NCI-H2171 (cell line): ENCODE results near the gene EHMT1.

ENCODE experiments used
- DNase-seq: peaks from one replicate; lab custom pipeline; 2025; lab: John Stamatoyannopoulos, UW

Gene EHMT1

GRCh38 chr9:137674307-137674975 lies 55.6 kb downstream of the EHMT1 start:
- DNase-seq: no peak

GRCh38 chr9:137674976-137675320 lies 56.1 kb downstream of the EHMT1 start:
- no peak for DNase-seq

- no peak for DNase-seq
Observed at GRCh38 chr9:137676998-137677397, 58.2 kb downstream of the EHMT1 start.

- DNase-seq: no peak
Observed at GRCh38 chr9:137678202-137678601, 59.4 kb downstream of the EHMT1 start.

GRCh38 chr9:137679249-137679648 lies 60.4 kb downstream of the EHMT1 start:
- DNase-seq: no peak

- DNase-seq: no peak
Observed at GRCh38 chr9:137679695-137680305, 61.0 kb downstream of the EHMT1 start.

GRCh38 chr9:137680444-137681358 lies 61.9 kb downstream of the EHMT1 start:
- DNase-seq: no peak

- no peak for DNase-seq
Observed at GRCh38 chr9:137682428-137683105, 63.8 kb downstream of the EHMT1 start.

- DNase-seq: no peak
Observed at GRCh38 chr9:137683262-137683864, 64.6 kb downstream of the EHMT1 start.

GRCh38 chr9:137685035-137685740 lies 66.4 kb downstream of the EHMT1 start:
- DNase-seq: no peak

GRCh38 chr9:137685741-137686420 lies 67.1 kb downstream of the EHMT1 start:
- no peak for DNase-seq

GRCh38 chr9:137688261-137688660 lies 69.5 kb downstream of the EHMT1 start:
- no peak for DNase-seq

- DNase-seq: no peak
Observed at GRCh38 chr9:137688725-137689124, 69.9 kb downstream of the EHMT1 start.

- DNase-seq: no peak
Observed at GRCh38 chr9:137689745-137690529, 71.1 kb downstream of the EHMT1 start.

- DNase-seq: no peak
Observed at GRCh38 chr9:137690930-137691645, 72.3 kb downstream of the EHMT1 start.

- DNase-seq: no peak
Observed at GRCh38 chr9:137691646-137692351, 73.0 kb downstream of the EHMT1 start.

- no peak for DNase-seq
Observed at GRCh38 chr9:137694236-137694959, 75.6 kb downstream of the EHMT1 start.
